IPS-NIHi7 (cell line): ENCODE data around the gene ABCG1.

Experiments used
- DNase-seq: peaks from one replicate; pipeline ENCODE4 v3.0.0; 2012; ENCODE audit warnings: mixed read lengths; ENCODE audit errors: extremely low spot score

The ABCG1 gene

GRCh38 chr21:42306366-42307035 is 87.6 kb downstream of the ABCG1 start:
- DNase-seq, result no peak

DNA sequence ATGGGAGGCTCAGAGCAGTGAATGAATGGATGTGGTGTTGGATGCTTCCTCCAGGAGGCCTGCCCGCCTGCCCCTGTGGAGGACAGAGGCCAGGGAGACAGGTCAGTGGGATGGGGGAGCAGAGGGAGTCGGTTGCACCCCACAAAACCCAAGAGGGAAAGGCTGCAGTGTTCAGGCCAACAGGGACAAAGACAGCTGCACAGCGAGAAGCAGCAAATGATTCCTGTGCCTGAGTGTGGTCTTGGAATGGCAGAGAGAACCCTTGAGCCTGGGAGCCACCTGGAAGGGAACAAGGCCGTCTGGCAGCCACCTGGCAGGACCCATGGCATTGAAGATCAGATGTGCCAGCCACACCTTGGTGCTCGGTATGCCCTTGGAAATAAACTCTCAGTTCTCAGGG is 88.2 kb downstream of the ABCG1 start:
- DNase-seq, result no peak

DNA sequence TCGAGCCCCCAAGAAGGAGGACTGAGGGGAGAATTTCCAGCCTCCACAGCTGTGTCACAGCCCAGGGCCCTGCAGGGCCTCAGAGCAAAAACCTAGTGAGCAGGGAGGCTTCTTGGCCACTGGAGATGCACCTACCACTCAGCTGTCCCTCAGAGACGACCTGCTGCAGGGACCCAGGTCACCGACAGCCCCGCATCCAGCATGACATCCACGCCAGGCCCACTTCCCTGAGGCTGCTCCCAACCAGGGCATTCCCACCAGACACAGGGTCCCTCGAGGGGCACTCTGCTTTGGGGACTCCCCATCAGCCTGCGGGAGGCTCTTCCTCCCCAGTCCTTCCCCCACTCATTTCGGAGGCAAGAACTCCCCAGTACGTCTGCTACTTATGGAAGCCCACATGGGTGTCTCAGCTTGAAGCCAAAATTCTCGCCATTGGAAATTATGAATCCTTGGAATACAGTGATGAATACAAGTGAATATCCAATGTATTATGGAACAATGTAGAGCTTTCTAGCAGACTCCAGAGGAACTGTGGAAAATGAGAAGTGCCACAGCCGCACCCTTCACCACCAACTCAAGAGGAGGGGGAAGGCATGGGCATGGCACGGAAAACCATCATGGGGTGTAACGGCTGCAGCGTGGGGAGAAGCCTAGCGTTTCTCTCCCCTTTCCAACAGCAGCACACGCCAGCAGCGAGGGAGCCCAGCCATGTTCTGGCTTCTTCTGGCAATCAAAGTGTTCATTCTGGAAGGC is 89.4 kb downstream of the ABCG1 start:
- no peak for DNase-seq

DNA sequence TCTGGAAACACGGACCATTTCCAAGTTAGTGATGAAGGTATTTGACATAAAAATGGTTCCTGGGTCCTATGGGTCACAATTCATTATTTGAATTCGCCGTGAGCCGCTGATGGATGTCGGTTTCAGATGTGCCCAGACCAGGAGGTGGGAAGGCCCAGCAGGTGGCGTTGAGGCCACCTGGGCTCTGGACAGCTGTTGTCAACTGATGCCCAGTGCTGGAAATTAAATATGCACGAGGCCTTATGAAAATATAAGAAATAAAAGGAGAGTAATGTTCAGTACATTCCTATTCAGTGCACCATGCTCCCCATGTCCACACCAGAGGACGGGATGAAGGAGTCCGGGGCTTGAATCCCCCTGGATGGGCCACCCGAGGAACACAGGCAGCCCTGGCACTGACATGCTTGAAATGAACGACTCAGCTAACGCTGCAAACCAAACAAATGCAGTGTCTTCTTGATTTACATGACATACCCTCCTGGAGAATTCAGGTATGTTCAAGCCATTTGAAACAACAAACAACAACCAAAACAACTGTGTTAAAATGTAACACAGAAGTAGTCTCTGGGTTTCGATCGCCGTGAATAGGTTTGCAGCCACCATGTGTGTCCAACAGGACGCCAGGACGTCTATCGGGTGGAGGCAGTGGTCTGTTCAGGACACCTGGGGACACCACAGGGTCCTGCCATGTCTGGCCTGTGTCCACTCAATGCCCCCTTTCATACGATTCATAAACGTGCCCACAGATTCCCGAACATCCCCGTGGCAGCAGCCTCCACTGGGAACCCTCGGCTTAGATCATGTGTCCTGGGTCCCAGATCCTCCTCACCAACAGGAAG is 90.2 kb downstream of the ABCG1 start:
- no peak for DNase-seq

- peak; percentile 86 for DNase-seq
Observed at GRCh38 chr21:42309753-42310213, 90.8 kb downstream of the ABCG1 start.

DNA sequence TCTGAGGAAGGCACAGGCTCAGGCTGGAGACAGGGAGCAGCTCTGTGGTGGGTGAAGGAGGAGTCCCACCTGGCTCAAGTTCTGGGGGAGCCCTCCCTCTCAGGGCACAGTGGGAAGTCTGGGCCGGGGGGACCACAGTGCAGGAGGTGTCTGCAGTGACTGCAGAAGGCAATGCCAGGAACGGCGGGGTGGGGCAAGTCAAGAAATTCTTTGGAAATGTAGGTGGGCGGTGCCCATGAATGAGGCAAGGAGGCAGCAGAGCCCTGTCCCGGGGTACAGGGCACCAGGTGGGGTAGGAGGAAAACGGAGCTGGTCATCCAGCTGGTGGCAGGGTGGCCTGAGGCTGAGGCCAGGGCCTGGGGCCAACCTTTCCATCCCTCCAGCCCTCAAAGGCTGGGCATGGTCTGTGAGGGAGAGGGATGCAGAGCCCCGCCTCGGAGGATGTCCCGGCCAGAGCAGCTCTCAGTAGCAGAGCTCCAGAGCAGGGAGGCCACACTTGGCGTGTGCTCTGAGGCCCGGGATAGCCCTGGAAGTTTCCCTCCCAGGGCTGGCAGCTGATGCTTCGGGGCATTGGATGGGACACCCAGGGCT is 91.6 kb downstream of the ABCG1 start:
- no peak for DNase-seq

GRCh38 chr21:42311160-42311559 is 92.2 kb downstream of the ABCG1 start:
- DNase-seq, result no peak

DNA sequence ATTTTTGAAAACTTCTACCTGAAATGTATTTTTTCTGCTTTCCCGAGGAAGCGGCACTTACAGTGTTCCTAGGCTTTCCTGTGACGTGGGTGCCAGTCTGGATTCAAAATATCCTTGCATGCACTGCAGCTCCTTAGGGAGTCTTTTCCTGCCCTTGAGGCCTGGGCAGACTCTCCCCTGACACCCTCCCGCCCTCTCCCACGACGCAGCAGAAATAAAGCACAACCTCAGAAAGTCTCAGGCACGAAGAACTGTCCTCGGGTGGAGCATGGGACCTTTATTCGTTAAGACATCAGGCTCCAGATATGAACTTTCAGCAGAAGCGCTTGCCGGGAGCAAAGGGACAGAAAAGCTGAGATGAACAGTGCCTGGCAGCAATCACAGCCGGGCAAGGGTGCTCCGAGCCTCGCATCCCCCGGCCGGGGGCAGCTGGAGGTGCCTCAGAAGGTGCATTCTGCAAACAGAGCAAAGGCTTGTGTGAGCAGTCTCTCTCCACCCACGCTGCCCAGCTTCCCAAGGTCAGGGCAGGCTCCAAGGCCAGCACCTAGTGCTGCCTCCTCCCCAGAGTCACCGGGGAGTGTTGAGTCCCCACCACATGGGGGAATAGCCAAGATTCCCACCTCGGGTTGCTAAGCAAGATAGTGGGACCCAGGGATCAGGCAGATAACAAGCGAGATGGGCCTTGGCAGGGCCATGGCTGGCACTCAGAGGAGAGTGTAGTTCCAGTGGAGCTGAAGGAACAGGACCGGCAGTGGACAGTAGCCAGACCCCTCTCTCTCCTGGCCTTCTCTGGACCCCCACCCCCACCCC is 93.1 kb downstream of the ABCG1 start:
- DNase-seq, result no peak

GRCh38 chr21:42312626-42313104 is 93.7 kb downstream of the ABCG1 start:
- no peak for DNase-seq

GRCh38 chr21:42313501-42313969 is 94.6 kb downstream of the ABCG1 start:
- DNase-seq, result no peak

GRCh38 chr21:42314616-42315295 is 95.8 kb downstream of the ABCG1 start:
- DNase-seq, result no peak

- no peak for DNase-seq
Observed at GRCh38 chr21:42315296-42315891, 96.5 kb downstream of the ABCG1 start, which contains the start of gene TFF3. TSS of gene TFF3 (minus strand) at chr21:42315409. CDS start at chr21:42315374, 35 bp downstream.

DNA sequence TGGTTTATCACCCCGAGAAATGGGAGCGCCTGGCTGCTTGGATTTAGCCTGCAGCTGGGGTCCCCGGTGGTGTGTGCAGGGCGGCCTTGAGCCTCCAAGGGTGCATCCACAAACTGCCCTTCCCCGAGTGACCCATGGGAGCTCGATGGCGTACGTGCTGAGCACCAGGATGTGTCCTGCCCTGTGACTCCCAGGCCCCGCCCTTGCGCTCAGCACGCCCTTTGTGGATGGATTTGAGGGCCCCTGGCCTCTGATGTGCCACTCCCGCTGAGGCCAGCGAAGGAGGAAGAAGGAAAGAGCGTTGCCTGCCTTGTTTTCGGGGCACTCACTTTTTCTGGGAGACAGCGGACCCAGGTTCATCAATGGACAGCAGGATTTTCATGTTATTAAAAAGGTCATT is 98.0 kb downstream of the ABCG1 start:
- no peak for DNase-seq

- no peak for DNase-seq
Observed at GRCh38 chr21:42317341-42317741, 98.4 kb downstream of the ABCG1 start.

DNA sequence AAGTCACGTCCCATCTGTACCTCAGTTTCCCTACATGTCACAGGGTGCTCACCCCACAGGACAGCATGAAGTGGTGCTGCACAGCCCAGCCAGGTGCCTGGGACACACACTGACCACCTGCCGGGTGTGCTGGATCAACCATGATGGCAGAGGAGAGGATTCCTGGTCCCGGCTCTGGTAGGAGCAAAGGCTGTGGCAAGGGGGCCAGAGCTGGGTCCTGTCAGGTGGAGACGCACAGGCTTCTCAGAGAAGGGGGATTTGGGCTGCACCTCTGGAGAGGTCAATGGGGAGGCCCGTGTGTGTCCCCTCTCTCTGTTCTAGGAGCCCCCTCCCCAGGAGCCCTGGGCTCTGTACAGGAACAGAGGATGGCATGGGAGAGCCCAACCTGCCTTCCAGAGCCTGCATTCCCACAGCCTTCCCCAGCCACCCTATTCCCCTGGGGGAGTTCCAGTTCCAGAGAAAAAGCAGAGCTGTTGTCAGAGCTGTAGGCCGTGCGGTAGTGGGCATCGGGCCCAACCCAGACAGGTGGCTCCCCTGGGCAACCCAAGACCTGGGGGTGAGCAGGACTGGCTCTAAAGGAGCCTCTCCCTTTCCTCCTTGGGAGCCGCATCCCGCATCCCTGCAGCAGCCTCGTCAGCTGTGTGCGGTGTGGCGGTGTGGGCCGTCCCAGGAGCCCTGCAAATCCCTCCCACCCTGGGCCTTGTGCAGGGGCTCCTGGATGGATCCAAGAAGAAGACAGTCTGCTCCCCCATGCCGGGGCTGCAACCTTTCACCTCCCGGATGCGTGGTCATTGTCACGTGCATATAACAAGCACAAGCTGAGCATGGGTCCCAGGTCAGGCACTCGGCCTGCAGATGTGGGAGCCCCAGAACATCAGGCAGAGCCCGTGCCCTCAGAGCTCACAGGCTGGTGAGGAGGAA is 99.1 kb downstream of the ABCG1 start:
- DNase-seq, result no peak

- no peak for DNase-seq
Observed at GRCh38 chr21:42319376-42319775, 100.4 kb downstream of the ABCG1 start.

GRCh38 chr21:42319851-42320572 is 101.1 kb downstream of the ABCG1 start:
- DNase-seq, result no peak

GRCh38 chr21:42320791-42321190 is 101.9 kb downstream of the ABCG1 start:
- DNase-seq, result no peak
